Pons (tissue), 1 donor: ENCODE results near the gene BTBD7.
A peak's percentile ranks its signal among the peaks of the same experiment; 100 is the strongest.

Experiments
- DNase-seq: peaks from one replicate; pipeline ENCODE4 v3.0.0-alpha.2; 2016; ENCODE audit warnings: low spot score

The BTBD7 gene

DNA sequence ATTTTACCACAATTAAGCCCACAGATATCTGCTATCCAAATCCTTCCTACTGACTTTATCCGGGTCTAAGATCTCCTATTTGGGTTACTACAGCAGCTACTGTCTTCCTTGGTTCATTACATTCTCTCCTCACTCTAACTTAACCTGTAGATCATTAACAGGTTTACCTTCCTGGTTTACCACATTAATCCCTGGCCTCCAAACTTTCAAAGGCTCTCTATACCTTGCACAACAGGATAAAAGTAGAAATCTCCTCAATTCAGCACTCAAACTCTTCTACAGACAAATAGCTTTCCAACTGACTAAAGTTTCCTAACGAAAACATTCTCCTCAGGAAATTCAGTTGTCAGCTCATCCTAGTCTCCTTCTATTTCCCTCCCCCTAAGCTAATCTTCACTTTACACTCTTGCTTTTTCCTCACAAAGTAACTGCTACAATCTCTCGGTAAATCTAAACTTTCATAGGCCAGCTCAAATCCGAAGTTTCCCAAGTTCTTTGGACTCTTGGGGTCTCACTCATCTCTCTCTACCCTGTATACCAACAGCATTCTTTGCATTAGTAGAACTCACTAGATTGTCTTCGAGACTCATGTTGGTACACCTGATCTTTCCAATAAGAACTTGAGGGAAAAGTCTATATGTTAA lies 2.7 kb downstream of the BTBD7 start:
- DNase-seq, result no peak

DNA sequence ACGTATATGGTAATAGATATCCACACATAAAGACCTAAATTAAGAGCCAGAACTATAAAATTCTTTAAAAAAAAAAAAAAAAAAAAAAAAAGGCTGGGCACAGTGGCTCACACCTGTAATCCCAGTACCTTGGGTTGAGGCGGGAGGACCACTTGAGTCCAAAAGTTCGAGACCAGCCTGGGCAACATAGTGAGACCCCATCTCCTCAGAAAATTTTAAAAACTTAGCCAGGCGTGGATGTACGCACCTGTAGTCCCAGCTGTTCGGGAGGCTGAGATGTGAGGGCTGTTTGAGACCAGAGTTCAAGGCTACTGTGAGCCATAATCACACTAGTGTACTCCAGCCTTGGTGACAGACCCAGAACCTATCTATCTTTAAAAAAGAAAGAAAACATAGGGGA lies 4.3 kb downstream of the BTBD7 start:
- no peak for DNase-seq

DNA sequence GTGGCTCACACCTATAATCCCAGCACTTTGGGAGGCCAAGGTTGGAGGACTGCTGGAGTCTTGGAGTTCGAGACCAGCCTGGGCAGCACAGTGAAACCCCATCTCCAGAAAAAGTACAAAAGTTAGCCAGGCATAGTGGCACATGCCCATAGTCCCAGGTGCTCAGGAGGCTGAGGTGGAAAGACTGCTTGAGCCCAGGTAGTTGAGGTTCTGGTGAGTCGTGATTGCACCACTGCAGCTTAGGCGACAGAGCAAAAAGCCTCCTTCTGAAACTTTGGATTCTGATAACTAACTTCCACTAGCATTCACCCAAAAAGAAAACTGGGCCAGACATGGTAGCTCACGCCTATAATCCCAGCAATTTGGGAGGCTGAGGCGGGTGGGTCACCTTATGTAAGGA lies 6.6 kb downstream of the BTBD7 start:
- DNase-seq, result no peak

DNA sequence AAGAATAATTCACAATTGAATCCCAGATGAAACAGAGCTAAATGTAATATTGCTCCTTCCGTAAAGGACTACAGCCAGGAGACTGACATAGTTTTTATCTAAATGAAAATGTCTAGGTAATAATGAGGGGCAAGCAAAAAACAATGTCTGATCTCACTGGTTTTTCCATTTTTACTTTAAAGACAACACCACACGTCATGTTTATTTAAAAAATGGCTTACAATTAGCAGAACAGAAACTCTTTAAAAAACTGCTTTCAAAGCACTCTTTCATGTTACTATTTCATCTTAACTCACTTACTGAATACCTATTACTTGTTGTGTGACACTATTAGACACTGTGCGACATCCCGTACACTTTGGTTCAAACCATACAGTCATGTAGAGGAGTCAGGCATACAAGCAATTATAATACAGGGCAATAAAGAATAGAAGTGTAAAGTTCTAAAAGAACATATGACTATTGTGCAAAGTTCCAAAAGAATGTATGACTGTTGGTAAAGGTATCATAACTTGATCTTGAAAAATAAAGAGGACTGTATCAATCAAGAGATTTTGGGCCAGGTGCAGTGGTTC lies 9.1 kb downstream of the BTBD7 start:
- DNase-seq, result no peak

DNA sequence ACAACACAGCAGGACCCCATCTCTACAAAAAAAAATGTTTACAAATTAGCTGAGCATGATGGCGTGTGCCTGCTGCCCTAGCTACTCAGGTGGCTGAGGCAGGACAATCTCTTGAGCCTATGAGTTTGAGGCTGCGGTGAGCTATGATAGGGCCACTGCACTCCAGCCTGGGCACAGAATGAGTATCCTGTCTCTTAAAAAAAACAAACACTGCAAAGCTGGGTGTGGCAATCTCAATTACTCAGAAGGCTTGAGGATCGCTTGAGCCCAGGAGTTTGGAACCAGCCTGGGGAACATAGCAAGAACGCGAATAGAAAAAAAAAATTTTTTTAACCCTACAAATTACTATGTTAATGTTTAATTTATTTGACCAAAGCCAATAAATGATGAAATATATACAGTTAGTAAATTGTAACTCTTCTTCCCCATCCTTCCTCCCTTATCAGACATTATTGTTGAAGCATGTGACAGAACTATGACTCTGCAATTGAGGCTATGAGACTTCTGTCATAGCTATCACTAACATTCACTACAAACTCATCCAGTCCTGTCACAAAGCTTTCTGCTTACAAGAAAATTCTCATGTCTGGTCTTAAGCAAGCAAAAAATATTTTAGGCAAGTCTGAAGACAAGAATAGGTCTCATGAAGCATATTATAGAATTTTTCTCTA lies 9.8 kb downstream of the BTBD7 start:
- no peak for DNase-seq

DNA sequence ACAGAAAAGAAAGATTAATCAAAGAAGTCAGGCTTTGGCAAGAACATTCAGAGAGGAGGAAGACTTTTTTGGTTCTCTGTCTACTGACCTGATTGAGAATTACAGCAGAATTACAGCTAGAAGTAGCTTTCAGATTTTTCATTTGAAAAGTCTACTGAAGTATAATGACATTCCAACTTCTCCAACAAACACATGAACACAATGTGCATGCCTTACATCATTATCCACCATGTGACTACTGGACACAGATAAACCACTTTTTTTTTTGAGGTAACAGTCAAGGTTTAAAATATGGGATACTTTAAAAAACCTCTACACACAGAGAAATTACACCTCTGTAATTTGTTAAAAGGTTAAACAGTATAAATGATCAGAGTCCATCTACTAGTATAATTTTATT lies 12.3 kb downstream of the BTBD7 start:
- DNase-seq, result no peak

DNA sequence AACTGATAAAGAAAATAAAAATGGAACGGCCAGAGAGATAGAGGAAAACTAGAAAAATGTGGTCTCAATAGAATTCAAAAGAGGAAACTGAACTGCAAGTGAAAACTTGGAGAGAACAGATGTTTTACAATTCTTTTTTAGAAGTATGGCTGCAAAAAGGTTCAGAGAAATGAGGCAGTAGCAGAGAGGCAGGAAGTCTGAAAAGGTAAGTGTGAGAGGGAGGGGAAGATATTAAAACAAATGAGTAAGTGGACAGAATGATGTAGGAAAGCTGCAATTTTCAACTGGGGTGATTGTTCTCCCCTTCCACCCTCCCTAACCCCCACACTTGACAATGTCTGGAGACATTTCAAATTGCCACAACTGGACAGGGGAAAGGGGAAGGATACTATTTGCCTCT lies 12.9 kb downstream of the BTBD7 start:
- no peak for DNase-seq

DNA sequence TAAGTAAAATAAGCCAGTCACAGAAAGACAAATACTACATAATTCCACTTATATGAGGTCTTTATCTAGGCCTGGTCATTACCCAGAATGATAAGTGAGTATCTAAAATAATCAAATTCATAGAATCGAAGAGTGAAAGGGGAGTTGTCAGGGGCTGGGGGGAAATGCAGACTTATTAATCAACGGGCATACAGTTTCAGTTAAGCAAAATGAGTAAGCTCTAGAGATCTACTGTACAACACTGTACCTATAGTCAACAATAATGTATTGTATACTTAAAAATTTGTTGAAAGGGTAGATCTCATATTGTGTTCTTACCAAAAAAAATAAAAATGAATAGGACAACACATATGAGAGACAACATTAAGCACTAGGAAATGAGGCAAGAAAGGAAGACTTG lies 13.3 kb downstream of the BTBD7 start:
- no peak for DNase-seq

DNA sequence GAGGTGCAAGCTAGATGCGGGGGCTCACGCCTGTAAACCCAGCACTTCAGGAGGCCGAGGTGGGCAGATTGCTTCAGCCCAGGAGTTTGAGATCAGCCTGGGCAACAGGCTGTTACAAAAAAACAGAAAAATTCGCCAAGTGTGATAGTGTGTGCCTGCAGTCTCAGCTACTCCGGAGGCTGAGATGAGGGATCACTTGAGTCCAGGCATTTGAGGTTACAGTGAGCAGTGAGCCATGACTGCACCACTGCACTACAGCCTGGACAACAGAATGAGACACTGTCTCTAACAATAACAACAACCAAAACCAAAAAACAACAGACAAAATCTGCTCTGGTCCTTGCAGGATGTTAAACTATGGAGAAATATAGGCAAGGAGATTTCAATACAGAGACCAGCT lies 13.9 kb downstream of the BTBD7 start:
- DNase-seq, result no peak

DNA sequence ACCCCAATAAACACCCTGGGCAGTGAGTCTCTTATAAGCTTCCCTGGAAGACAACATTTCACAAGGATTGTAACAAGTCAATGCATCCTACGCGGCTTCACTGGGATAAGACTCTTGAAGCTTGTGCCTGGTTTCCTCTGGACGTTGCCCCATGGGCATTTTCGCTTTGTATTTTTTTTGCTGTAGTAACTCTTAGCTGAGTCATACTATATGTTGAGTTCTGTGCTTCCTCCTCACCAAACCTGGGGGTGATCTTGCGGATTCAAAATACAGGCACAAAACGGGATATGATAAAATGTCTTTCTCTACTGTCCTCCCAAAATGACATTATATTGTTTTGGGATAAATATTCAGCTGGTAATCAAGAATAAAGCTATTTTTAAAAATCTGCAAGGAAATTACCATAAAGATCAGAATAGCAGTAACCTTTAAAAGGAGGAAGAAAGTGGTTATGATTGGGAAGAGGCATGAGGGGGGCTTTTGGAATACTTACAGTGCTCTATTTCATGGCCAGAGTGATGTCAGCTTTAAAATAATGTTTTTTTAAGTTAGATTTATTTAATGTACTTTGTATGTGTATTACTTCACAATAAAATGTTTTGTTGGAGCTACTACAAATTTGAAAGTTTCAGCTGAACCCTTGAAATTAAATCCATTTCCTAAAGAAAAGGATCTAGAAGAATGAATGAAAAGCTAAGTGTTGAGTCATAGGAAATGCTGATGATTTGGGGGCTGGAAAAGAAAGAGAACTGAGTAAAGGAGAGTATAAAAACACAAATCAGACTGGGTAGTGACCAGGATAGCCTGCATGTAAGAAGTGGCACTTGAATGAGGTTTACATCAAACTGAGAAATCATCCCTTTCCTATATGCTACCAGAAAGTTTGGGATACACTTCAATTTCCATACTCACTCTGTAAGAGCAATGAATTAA lies 14.7 kb downstream of the BTBD7 start:
- DNase-seq, result no peak

DNA sequence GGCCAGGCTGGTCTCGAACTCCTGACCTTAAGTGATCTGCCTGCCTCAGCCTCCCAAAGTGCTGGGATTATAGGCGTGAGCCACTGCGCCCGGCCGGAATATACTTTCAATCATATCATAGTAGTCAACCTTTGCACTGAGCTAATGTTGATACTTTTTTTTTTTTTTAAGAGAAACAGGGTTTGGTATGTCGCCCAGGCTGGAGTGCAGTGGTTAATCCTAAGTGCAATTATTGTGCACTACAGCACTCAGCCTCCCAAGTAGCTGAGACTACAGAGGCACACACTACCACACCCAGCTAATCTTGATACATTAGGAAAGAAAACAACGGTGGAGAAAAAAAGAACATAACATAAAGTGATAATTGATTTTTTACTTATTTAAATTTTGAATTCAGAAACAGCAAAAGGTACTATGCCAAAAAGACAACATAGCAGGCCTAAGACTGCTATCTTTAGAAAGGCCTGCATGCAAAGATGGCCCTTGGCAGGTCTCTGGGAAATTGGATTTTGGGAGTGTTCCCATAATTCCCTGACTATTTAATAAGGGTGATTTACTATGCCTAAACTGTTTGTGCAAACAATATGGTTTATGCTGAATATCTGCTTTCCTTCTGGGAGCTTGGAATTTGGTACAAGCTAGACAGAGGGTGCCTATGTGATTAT lies 15.5 kb downstream of the BTBD7 start:
- no peak for DNase-seq

DNA sequence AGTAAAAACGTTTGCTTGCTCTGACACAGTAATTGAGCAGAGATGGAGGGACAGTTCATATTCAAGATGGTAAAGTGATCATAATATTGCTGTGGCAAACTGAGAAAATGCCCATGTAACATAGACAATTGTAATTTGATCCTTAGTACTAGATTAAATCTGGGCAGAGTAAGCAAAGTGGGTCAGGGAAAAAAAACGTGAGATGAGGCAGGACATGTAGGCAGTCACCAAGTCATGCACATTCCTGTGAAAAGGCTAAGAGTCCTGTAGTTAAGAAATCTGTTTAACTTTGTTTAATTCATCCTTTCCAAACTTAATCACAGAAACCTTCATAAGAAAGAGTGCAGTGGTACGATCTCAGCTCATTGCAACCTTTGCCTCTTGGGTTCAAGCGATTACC lies 16.1 kb downstream of the BTBD7 start:
- DNase-seq, result no peak

DNA sequence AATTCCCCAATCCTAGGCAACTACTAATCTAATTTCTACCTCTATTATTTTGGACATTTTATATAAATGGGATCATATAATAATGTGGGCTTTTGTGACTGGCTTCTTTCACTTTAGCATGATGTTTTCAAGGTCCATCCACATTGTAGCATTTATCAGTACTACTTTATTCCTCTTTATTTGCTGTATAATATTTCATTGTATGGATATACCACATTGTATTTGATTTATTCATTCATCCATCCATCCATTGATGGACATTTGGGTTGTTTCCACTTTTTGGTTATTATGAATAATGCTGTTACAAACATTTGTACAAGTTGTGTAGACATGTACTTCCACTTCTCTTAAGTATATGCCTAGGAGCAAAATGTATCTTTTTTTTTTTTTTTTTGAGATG lies 17.3 kb downstream of the BTBD7 start:
- no peak for DNase-seq

DNA sequence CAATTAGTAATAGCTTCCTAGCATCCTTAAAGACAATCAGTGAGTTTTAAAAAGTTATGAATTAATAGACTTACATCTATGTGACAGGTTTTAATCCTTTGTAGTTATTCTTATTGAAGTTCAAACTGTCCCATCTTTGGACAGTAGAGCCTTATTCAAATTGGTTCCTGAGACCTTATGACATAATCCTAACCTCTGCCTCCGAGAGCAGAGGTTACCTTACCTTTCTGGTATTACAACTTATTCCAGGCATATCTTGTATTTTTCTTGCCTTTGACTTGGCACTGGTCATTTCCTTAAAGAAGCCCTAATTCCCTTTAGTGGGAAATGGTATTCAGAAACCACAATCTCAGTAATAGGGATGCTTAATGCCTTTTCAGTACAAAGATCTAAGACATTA lies 21.8 kb downstream of the BTBD7 start:
- DNase-seq, result no peak

DNA sequence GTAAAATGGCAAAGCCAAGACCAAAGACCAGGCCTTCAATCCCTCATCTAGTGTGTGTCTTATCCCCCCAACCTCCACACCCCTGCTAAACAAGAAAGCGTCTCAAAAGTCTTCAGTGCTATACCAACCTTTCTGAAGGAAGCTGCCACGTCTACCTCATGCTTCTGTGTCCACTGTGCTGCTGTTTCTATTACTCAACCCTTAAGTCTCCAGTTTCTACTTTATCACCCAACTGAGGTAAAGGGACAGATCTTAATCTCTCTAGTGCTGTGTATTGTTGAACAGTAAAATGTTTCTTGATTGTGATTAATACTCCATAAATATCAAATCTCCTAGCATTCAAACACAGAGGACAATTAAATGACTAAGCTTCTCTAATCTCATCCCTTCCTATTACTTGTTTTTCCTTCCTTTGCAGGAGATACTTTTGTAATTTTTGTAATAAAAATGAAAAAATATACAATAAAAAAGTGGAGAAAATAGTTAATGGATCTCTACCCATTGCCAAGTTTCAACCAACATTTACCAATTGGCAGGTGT lies 23.3 kb downstream of the BTBD7 start:
- no peak for DNase-seq

DNA sequence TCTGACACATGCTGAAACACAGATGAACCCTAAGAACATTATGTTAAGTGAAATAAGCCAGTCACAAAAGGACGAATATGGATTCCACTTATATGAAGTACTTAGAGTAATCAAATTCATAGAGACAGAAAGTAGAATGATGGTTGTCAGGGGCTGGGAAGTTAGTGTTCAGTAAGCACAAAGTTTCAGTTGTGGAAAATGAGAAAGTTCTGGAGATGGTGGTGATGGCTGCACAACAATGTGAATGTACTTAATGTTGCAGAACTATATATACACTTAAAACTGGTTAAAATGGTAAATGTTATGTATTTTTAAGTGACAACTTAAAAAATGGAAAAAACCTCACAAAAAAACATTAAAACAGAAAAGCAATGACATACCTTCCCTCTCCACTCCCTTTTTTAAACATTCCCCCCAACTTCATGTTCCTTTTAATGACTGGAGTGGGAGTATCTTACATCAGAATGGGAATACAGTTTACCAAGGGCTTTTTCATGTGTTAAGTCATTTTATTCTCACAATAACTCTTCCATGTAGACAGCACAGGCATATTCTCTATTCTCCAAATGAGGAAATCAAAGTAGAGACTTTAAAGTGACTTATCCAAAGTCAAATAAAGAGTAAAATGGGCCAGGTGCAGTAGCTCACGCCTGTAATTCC lies 24.0 kb downstream of the BTBD7 start:
- no peak for DNase-seq

DNA sequence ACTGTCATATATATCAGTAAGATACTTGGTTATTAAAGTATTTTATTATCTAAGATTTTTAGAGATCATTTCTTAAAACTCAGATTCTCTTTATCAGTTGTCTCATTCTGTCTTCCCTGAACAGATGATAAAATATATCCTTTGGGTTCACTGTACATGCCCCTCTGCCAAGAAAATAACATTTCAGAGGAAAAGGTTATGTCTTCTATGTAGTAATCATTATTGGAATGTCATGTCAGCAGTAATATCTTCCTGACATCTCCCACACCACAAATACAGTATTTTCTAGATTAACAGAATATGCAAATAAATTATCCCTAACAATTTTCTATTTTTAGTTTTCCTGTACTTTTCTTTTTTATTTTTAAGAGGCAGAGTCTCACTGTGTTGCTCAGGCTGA lies 26.0 kb downstream of the BTBD7 start:
- no peak for DNase-seq

DNA sequence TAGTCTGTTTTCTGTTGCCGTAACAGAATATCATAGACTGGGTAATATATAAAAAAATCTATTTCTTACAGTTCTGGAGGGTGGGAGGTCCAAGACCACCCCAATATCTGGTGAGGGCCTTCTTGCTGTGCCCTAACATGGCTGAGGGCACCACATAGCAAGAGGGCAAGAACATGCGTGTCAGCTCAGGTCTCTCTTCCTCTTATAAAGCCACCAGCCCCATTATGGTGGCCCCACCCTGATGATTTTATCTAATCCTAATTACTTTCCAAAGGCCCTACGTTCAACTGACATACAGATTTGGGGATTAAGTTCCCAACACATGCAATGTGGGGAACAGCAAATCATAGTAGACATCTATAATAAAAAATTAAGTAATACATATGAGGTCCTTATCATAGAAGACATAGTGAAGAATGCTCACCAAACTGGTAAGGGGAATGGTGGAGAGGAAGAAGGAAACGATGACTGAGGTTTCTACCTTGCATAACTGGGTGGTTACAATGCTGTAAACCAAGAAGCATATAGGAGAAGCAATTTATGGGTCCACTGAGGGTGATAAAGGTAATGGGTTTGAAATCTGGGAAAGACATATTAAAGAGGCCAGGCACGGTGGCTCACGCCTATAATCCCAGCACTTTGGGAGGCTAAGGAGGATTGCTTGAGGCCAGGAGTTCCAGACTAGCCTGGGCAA lies 27.0 kb downstream of the BTBD7 start:
- DNase-seq, result no peak

DNA sequence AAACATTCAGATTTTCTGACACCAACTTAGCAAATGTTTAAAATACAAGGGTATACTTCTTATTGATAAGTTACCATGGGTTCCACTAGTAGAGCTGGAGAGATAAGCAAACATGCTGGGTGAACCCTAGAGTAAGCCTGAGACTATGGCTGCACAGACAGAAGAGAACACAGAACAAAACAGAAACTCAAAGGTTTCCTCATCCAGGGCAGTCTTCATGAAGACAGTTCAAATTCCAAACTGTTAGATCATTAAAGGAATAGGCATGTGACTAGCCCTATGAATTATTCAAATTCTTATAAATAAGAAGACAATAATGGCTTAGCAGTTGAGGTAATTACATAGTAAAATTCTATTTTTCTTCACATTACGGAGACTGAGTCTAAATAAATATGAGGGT lies 28.1 kb downstream of the BTBD7 start:
- no peak for DNase-seq

DNA sequence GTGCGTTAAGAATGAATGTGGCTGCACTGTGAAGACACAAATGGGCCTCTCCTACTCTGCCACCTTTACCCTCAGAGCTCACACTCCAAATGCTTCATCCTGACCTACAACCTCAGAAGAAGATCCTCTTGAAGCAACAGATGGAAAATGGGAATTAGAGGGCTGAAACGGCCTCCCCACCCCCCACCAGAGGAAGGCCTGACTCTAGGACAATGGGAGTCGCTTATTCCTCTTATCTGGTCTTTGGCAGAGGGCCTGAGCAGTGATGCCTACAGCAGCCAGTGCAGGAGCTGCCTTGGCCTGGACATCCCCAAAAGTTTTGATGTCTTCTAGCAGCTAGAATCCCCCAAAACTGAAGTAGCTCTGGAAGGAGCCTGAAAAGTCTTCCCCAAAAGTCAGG lies 29.2 kb downstream of the BTBD7 start:
- peak; percentile 67 for DNase-seq
